K562 (cell line): ENCODE data around the gene KRT72. TPM values are rescaled to one million over a fixed set of nuclear protein-coding genes. Genes with fewer than 3 reads are reported as not detected.

Source experiments
- ATAC-seq: fragments of 200-7000 bp; cut with Tn5 transposase; 3 replicates; pipeline ENCODE4 v1.9.1; 2020; ENCODE audit warnings: moderate library complexity
- BruUV-seq: library from RNA; stranded (reverse); fragments of 400-500 nt; replicated peaks from 2 replicates; lab custom pipeline; 2021; lab: Mats Ljungman, UMichigan
- CTCF ChIA-PET: fragments of 300-600 bp; formaldehyde crosslinking; extraction: SDS; loops from one replicate; lab custom pipeline; 2021; ENCODE audit warnings: low intra/inter-chr PET ratio; lab: Yijun Ruan, JAX
- POLR2A ChIA-PET: fragments of 300-600, 350-650 bp; sonication (Branson Sonifier 250); formaldehyde crosslinking; extraction: SDS; loops from one replicate; lab custom pipeline; 2021; ENCODE audit warnings: antibody characterized with exemption, inconsistent platforms; lab: Yijun Ruan, JAX
- DNase-seq, 4 experiments: peaks; one replicate each; pipeline versions ENCODE4 v3.0.0 to v3.0.0-alpha.2; 2011 to 2018; ENCODE audit warnings: low spot score in 3 of 4, mixed read lengths in 3 of 4; ENCODE audit errors: extremely low read depth in 1 of 4
- FAIRE-seq: peaks from 2 replicates; lab custom pipeline; 2011; peaks lifted over from hg19 to GRCh38; lab: Jason Lieb, UNC
- H2AFZ ChIP-seq: 2 replicates; pipeline ENCODE4 v1.6.0; 2011; ENCODE audit warnings: low read depth, low read length, control low read depth, inconsistent platforms
- H3K27ac ChIP-seq: fragments of 200-600 bp; 3 replicates; pipeline ENCODE4 v1.8.0; 2011; ENCODE audit warnings: low read depth, mild to moderate bottlenecking, control low read depth, inconsistent platforms, low read length, moderate library complexity, mixed read lengths; ENCODE audit errors: extremely low read depth
- H3K27me3 ChIP-seq, 2 experiments: fragments of 300-600 bp in 1 of 2; 2 replicates in 1 of 2; 3 replicates in 1 of 2; pipeline versions ENCODE4 v1.6.0 to v1.8.0; 2011; ENCODE audit warnings: inconsistent platforms in 2 of 2, low read length in 2 of 2, mild to moderate bottlenecking in 1 of 2, mixed read lengths in 1 of 2, moderate library complexity in 1 of 2; ENCODE audit not compliant: control insufficient read depth in 2 of 2, insufficient read depth in 2 of 2
- H3K36me3 ChIP-seq: fragments of 300-600 bp; 3 replicates; pipeline ENCODE4 v1.8.0; 2011; ENCODE audit warnings: mild to moderate bottlenecking, low read length, inconsistent platforms; ENCODE audit not compliant: control insufficient read depth, insufficient read depth
- H3K4me1 ChIP-seq, 2 experiments: fragments of 200-600 bp in 1 of 2; replicated peaks in 1 of 2; 2 replicates in 1 of 2; 3 replicates in 1 of 2; pipeline versions ENCODE4 v1.5.1 to v1.8.0; 2011; ENCODE audit warnings: inconsistent platforms in 2 of 2, low read length in 2 of 2, mild to moderate bottlenecking in 1 of 2, mixed read lengths in 1 of 2, moderate library complexity in 1 of 2; ENCODE audit not compliant: control insufficient read depth in 2 of 2, insufficient read depth in 2 of 2
- H3K4me2 ChIP-seq: 2 replicates; pipeline ENCODE4 v1.6.1; 2011; ENCODE audit warnings: low read length, control low read depth, inconsistent platforms, mixed read lengths; ENCODE audit not compliant: insufficient read depth
- H3K4me3 ChIP-seq: fragments of 200-600 bp; sonication (generic), shearing (Covaris generic); 2 replicates; pipeline ENCODE4 v1.5.1; 2016; ENCODE audit warnings: control low read depth, inconsistent platforms
- H3K79me2 ChIP-seq: fragments of 200-600 bp; 3 replicates; pipeline ENCODE4 v1.8.0; 2011; ENCODE audit warnings: low read length, inconsistent platforms; ENCODE audit not compliant: control insufficient read depth, insufficient read depth
- H3K9ac ChIP-seq, 2 experiments: 2 replicates each; pipeline versions ENCODE4 v1.6.0 to v1.6.1; 2011; ENCODE audit warnings: low read depth in 2 of 2, low read length in 2 of 2, control low read depth in 1 of 2, inconsistent platforms in 1 of 2, mild to moderate bottlenecking in 1 of 2, mixed read lengths in 1 of 2; ENCODE audit not compliant: insufficient read depth in 1 of 2
- H3K9me1 ChIP-seq: one replicate; pipeline ENCODE4 v1.6.0; 2011; ENCODE audit warnings: inconsistent platforms, mild to moderate bottlenecking, low read length, moderate library complexity; ENCODE audit not compliant: control insufficient read depth, insufficient read depth
- H3K9me3 ChIP-seq: replicated peaks from 2 replicates; pipeline ENCODE4 v1.5.1; 2011; ENCODE audit warnings: low read depth, low read length, inconsistent platforms; ENCODE audit not compliant: control insufficient read depth, insufficient read depth
- H4K20me1 ChIP-seq: replicated peaks from 2 replicates; pipeline ENCODE4 v1.6.1; 2011; ENCODE audit warnings: low read length, inconsistent platforms, mixed read lengths; ENCODE audit not compliant: control insufficient read depth, insufficient read depth
- E2F4 ChIP-seq: sonication (generic); formaldehyde crosslinking; IDR thresholded peaks from 2 replicates; pipeline ENCODE4 v1.8.0; 2022; ENCODE audit warnings: mild to moderate bottlenecking, low read depth, missing genetic modification reagents
- FOXA1 ChIP-seq: fragments of 450-650 bp; IDR thresholded peaks from 2 replicates; pipeline ENCODE4 v1.6.1; 2016; ENCODE audit warnings: mild to moderate bottlenecking, borderline replicate concordance
- IFI16 ChIP-seq: fragments of 250-450 bp; sonication (Bioruptor Pico); IDR thresholded peaks from 2 replicates; pipeline ENCODE4 v2.1.2; 2022; ENCODE audit warnings: mild to moderate bottlenecking, inconsistent platforms
- IRF2 ChIP-seq: sonication (generic); formaldehyde crosslinking; IDR thresholded peaks from 2 replicates; pipeline ENCODE4 v1.8.1; 2022; ENCODE audit warnings: mild to moderate bottlenecking, missing genetic modification reagents
- NONO ChIP-seq, 2 experiments: fragments of 200-400 bp in 1 of 2; fragments of 450-650 bp in 1 of 2; formaldehyde crosslinking in 1 of 2; IDR thresholded peaks; 2 replicates each; pipeline ENCODE4 v1.6.1; 2017; ENCODE audit warnings: low read depth in 2 of 2, mild to moderate bottlenecking in 2 of 2, moderate library complexity in 2 of 2, low read length in 1 of 2
- NR2C2 ChIP-seq, 2 experiments: fragments of 200-800 bp in 1 of 2; sonication (Bioruptor generic) in 1 of 2; sonication (generic) in 1 of 2; formaldehyde crosslinking in 1 of 2; IDR thresholded peaks; 2 replicates each; pipeline versions ENCODE4 v1.6.1 to v1.8.0; 2016 to 2022; ENCODE audit warnings: mild to moderate bottlenecking in 1 of 2, missing compliant biosample characterization in 1 of 2, missing genetic modification characterization in 1 of 2, missing genetic modification reagents in 1 of 2
- PYGO2 ChIP-seq: fragments of 450-650 bp; IDR thresholded peaks from 2 replicates; pipeline ENCODE4 v1.6.1; 2016; ENCODE audit warnings: mild to moderate bottlenecking, missing genetic modification characterization, moderate library complexity, missing compliant biosample characterization
- RBM15 ChIP-seq: fragments of 200-400 bp; formaldehyde crosslinking; IDR thresholded peaks from 2 replicates; pipeline ENCODE4 v1.6.1; 2018; ENCODE audit warnings: mild to moderate bottlenecking, low read length, moderate library complexity; ENCODE audit not compliant: insufficient read depth
- RBM39 ChIP-seq: fragments of 200-400 bp; formaldehyde crosslinking; optimal IDR thresholded peaks from 2 replicates; pipeline ENCODE3; 2018; ENCODE audit warnings: low read depth, low read length
- RUNX1 ChIP-seq: sonication (generic); IDR thresholded peaks from 2 replicates; pipeline ENCODE4 v1.6.1; 2016; ENCODE audit warnings: antibody characterized with exemption, low read depth
- SAFB2 ChIP-seq: fragments of 200-400 bp; formaldehyde crosslinking; IDR thresholded peaks from 2 replicates; pipeline ENCODE4 v1.6.1; 2018; ENCODE audit warnings: borderline replicate concordance, low read length, low read depth, moderate library complexity; ENCODE audit not compliant: severe bottlenecking
- XRCC5 ChIP-seq: fragments of 200-400 bp; formaldehyde crosslinking; IDR thresholded peaks from 2 replicates; pipeline ENCODE4 v1.6.1; 2017; ENCODE audit warnings: low read depth, mild to moderate bottlenecking, low read length
- ZNF318 ChIP-seq, 2 experiments: fragments of 450-650 bp; IDR thresholded peaks; 2 replicates each; pipeline ENCODE4 v1.6.1; 2016; ENCODE audit warnings: mild to moderate bottlenecking in 2 of 2, borderline replicate concordance in 1 of 2, low read depth in 1 of 2, moderate library complexity in 1 of 2
- ZNF79 ChIP-seq: fragments of 250-450 bp; sonication (Bioruptor Pico); IDR thresholded peaks from 2 replicates; pipeline ENCODE4 v1.4.0; 2020; ENCODE audit warnings: low read depth, mild to moderate bottlenecking, moderate library complexity
- WGBS: fragments of 100-300 bp; shearing (Covaris generic); methylation state at CpG from one replicate; pipeline ENCODE4 v1.1.6; 2016; ENCODE audit warnings: low coverage, mixed read lengths; ENCODE audit not compliant: insufficient coverage; ENCODE audit errors: missing lambda C conversion rate; 5-methylcytosine and 5-hydroxymethylcytosine counted together
- in situ Hi-C: fragments of 300-500 bp; cut with MboI; formaldehyde crosslinking; loops from 4 replicates; pipeline ENCODE4 v1.15.0; 2018; ENCODE audit warnings: inconsistent platforms, mixed read lengths
- intact Hi-C: fragments of 100-400 bp; cut with micrococcal nuclease; formaldehyde crosslinking; loops from 2 replicates; pipeline ENCODE4 v1.14.2; 2022
- polyA plus RNA-seq, 8 experiments: library from polyadenylated mRNA; depleted of rRNA in 4 of 8; stranded (reverse) in 5 of 8; unstranded in 3 of 8; fragments of >200 nt; fragmentation: Nextera tagmentation in 2 of 8; fragmentation: Illumina TruSeq in 1 of 8; extraction: Ambion mirVana in 2 of 8; extraction: Trizol in 1 of 8; gene quantifications; 2 replicates each; pipeline versions ENCODE4 v1.2.1 to v1.2.3, GENCODE V29; 2011 to 2014; ENCODE audit warnings: inconsistent platforms in 1 of 8, missing spikeins in 1 of 8
- total RNA-seq, 7 experiments: library from RNA; depleted of rRNA in 6 of 7; stranded (reverse); fragments of >200 nt in 6 of 7; fragmentation: Illumina TruSeq in 2 of 7; extraction: Trizol in 2 of 7; gene quantifications; 2 replicates each; pipeline versions ENCODE4 v1.2.1 to v1.2.3, GENCODE V29; 2011 to 2021; ENCODE audit warnings: low replicate concordance in 1 of 7

The KRT72 gene
- total and polyA plus RNA-seq, 9 of the 15 experiments (the other 6 are each of a cell fraction or from before 2014, with no cell fraction given), result not detected

GRCh38 chr12:52555577-52555976 is 45.7 kb downstream of the KRT72 start:
- no peaks in the 10 kb centered on the region for H3K36me3 ChIP-seq
- no peaks in the 10 kb centered on the region for H3K4me1 ChIP-seq
- no peak overlapping the region for H2AFZ ChIP-seq
- H3K9me3 ChIP-seq, result no peaks in the 10 kb centered on the region
- no peak overlapping the region for H3K4me3 ChIP-seq
- DNase-seq, result no peak
- no peak overlapping the region for H3K27ac ChIP-seq
- no peaks in the 10 kb centered on the region for H3K79me2 ChIP-seq
- no TSS peak for BruUV-seq
- intact Hi-C loops, result no loop called here
- no peak for ATAC-seq
- POLR2A ChIA-PET, result no interaction called here
- no peak overlapping the region for H3K9ac ChIP-seq
- no peak for FAIRE-seq
- no peaks in the 10 kb centered on the region for H3K9me1 ChIP-seq
- H3K27me3 ChIP-seq, result peaks cover 3 to 44% of the 10 kb centered on the region in 2 experiments; a peak in 3 of 5 replicates
- 1% methylated on average over 6 of the region's 6 CpGs for WGBS
- peaks cover 6% of the 10 kb centered on the region; the same call in 1 of the 2 replicates for H4K20me1 ChIP-seq
- in situ Hi-C loops, result no loop called here
- CTCF ChIA-PET, result no interaction called here
- H3K4me2 ChIP-seq, result no peak overlapping the region
- TF ChIP-seq SAFB2 (no peak), NR2C2 (CRISPR knock-in tag; IDR thresholded peaks at IDR 0.05) (no peak), NR2C2 (tag; IDR thresholded peaks at IDR 0.05) (no peak), PYGO2 (tag) (no peak), ZNF79 (CRISPR knock-in tag) (no peak), RBM39 (no peak), E2F4 (CRISPR knock-in tag) (no peak), RBM15 (no peak), NONO (IDR thresholded peaks at IDR 0.05; ENCODE audit: low read depth in 2 of 2, low read length in 1 of 2) (no peak), FOXA1 (no peak), IRF2 (CRISPR knock-in tag) (no peak), XRCC5 (no peak), ZNF318 (IDR thresholded peaks at IDR 0.05; ENCODE audit: borderline replicate concordance in 1 of 2, low read depth in 1 of 2) (no peak), RUNX1 (no peak), IFI16 (CRISPR knock-in tag) (no peak)
